PFSK-1 (cell line): ENCODE data around the gene HEMGN.

Source experiments
- SIN3A ChIP-seq: IDR thresholded peaks from 2 replicates; pipeline ENCODE4 v1.6.1; 2012; ENCODE audit warnings: mild to moderate bottlenecking, low read length, moderate library complexity, borderline replicate concordance; ENCODE audit not compliant: insufficient read depth
- TAF1 ChIP-seq: IDR thresholded peaks from 2 replicates; pipeline ENCODE4 v1.6.1; 2012; ENCODE audit warnings: low read length, control low read depth, borderline replicate concordance; ENCODE audit not compliant: insufficient read depth
- TF ChIP-seq, protein P1 (sequence below), 2 experiments: IDR thresholded peaks; 2 replicates each; pipeline versions ENCODE4 v1.6.1 to v1.8.0; 2011 to 2012; ENCODE audit warnings: low read depth in 2 of 2, low read length in 2 of 2, control low read depth in 1 of 2, inconsistent platforms in 1 of 2, mild to moderate bottlenecking in 1 of 2, moderate library complexity in 1 of 2; ENCODE audit not compliant: insufficient read depth in 1 of 2

DNA sequence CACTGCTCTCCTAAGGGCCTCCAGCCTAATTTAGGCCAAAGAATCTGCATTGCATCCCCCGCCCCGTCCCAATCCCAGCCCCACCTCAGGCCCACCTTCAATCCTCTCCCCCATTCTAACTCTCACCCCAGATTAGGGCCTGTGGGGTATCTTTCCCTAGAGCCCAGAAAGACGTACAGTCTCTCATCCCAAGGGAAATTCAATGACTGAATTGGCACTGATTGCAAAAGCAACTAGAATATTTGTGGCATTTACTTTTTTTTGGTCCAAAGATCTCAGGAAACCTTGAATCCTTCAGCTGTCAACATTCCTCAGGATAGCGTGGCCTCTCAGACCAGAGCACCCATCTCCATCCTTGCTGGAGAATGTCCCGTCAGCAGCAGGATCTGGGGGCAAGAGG, 46.2 kb downstream of the HEMGN start:
- TF ChIP-seq SIN3A (no peak), TAF1 (no peak)
- TF ChIP-seq, protein P1, sequence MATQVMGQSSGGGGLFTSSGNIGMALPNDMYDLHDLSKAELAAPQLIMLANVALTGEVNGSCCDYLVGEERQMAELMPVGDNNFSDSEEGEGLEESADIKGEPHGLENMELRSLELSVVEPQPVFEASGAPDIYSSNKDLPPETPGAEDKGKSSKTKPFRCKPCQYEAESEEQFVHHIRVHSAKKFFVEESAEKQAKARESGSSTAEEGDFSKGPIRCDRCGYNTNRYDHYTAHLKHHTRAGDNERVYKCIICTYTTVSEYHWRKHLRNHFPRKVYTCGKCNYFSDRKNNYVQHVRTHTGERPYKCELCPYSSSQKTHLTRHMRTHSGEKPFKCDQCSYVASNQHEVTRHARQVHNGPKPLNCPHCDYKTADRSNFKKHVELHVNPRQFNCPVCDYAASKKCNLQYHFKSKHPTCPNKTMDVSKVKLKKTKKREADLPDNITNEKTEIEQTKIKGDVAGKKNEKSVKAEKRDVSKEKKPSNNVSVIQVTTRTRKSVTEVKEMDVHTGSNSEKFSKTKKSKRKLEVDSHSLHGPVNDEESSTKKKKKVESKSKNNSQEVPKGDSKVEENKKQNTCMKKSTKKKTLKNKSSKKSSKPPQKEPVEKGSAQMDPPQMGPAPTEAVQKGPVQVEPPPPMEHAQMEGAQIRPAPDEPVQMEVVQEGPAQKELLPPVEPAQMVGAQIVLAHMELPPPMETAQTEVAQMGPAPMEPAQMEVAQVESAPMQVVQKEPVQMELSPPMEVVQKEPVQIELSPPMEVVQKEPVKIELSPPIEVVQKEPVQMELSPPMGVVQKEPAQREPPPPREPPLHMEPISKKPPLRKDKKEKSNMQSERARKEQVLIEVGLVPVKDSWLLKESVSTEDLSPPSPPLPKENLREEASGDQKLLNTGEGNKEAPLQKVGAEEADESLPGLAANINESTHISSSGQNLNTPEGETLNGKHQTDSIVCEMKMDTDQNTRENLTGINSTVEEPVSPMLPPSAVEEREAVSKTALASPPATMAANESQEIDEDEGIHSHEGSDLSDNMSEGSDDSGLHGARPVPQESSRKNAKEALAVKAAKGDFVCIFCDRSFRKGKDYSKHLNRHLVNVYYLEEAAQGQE (IDR thresholded peaks at IDR 0.05; ENCODE audit: insufficient read depth in 1 of 2, low read depth in 2 of 2, low read length in 2 of 2) = no peak
